OCI-LY3 (cell line): ENCODE results near the gene SKOR1.

Experiments
- CTCF ChIP-seq: fragments of 200-600, 300-600 bp; sonication (generic); IDR thresholded peaks from 2 replicates; pipeline ENCODE4 v1.5.1; 2014; ENCODE audit warnings: antibody characterized with exemption, low read length, low read depth
- EZH2phosphoT487 ChIP-seq: fragments of 200-600 bp; shearing (Covaris generic); IDR thresholded peaks from 2 replicates; pipeline ENCODE4 v1.6.1; 2018; ENCODE audit warnings: antibody characterized with exemption, mixed run types, low read depth

DNA sequence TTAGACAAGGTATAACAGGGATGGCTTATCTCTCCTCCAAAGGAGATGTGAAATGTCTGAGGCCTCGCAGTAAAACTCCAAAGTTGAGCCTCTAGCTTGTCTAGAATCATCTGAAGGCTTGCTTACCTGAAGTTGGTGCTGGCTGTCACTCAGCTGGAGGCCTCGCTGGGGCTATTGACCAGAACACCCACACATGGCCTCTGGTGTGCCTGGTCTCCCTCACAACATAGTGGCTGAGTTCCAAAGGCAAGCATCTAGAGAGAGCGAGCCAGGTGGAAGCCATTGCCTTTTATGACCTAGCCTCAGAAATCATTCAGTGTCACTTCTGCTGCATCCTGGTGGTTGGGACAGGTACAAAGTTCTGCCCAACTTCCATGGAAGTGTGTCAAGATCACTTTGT, 31.9 kb downstream of the SKOR1 start:
- TF ChIP-seq CTCF (no peak), EZH2phosphoT487 (no peak)
